Activated CD4-positive, alpha-beta memory T cell treated with anti-CD3 and anti-CD28 coated beads for 36 hours (primary cell): ENCODE results near the gene INSYN2A. TPM values are rescaled to one million over a fixed set of nuclear protein-coding genes. Genes with fewer than 3 reads are reported as not detected.

Source experiments
- CTCF ChIA-PET: fragments of 350-600 bp; sonication (Branson Sonifier 250); formaldehyde crosslinking; loops from one replicate; lab custom pipeline; 2021; ENCODE audit warnings: antibody characterized with exemption, inconsistent platforms; lab: Charles Lee
- POLR2A ChIA-PET: fragments of 350-600 bp; sonication (Branson Sonifier 250); formaldehyde crosslinking; loops from one replicate; lab custom pipeline; 2021; ENCODE audit warnings: antibody characterized with exemption; lab: Charles Lee
- DNase-seq: peaks from one replicate; pipeline ENCODE4 v3.0.0-alpha.2; 2020
- H3K27ac Mint-ChIP-seq: one replicate; pipeline ENCODE4 v1.8.0; 2021; ENCODE audit warnings: mixed read lengths
- H3K27me3 Mint-ChIP-seq: one replicate; pipeline ENCODE4 v1.8.0; 2021; ENCODE audit warnings: mixed read lengths
- H3K36me3 Mint-ChIP-seq: one replicate; pipeline ENCODE4 v1.8.0; 2021; ENCODE audit warnings: mixed read lengths
- H3K4me1 Mint-ChIP-seq: one replicate; pipeline ENCODE4 v1.8.0; 2021; ENCODE audit warnings: low read depth, mixed read lengths
- H3K4me3 Mint-ChIP-seq: one replicate; pipeline ENCODE4 v1.8.0; 2021; ENCODE audit warnings: mild to moderate bottlenecking, mixed read lengths
- H3K9me3 Mint-ChIP-seq: one replicate; pipeline ENCODE4 v1.8.0; 2021; ENCODE audit warnings: mixed read lengths
- intact Hi-C: fragments of 100-400 bp; cut with micrococcal nuclease; formaldehyde crosslinking; loops from one replicate; pipeline ENCODE4 v1.15.1; 2023
- total RNA-seq, 2 experiments: library from RNA; stranded (reverse); gene quantifications; one replicate each; pipeline ENCODE4 v1.2.3, GENCODE V29; 2021

The INSYN2A gene, protein sequence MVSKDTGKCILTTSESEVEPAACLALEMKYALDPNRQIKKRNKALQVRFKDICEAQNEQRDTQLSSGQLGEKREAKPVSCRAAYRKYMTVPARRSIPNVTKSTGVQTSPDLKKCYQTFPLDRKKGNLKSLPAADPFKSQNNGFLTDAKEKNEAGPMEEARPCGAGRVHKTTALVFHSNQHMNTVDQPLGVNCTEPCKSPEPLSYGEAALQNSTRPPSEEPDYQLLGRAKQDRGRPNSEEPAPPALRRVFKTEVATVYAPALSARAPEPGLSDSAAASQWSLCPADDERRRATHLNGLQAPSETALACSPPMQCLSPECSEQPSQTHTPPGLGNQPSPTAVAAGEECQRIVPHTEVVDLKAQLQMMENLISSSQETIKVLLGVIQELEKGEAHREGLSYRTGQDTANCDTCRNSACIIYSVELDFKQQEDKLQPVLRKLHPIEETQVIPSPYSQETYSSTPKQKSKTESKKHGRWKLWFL
- not detected for total RNA-seq

DNA sequence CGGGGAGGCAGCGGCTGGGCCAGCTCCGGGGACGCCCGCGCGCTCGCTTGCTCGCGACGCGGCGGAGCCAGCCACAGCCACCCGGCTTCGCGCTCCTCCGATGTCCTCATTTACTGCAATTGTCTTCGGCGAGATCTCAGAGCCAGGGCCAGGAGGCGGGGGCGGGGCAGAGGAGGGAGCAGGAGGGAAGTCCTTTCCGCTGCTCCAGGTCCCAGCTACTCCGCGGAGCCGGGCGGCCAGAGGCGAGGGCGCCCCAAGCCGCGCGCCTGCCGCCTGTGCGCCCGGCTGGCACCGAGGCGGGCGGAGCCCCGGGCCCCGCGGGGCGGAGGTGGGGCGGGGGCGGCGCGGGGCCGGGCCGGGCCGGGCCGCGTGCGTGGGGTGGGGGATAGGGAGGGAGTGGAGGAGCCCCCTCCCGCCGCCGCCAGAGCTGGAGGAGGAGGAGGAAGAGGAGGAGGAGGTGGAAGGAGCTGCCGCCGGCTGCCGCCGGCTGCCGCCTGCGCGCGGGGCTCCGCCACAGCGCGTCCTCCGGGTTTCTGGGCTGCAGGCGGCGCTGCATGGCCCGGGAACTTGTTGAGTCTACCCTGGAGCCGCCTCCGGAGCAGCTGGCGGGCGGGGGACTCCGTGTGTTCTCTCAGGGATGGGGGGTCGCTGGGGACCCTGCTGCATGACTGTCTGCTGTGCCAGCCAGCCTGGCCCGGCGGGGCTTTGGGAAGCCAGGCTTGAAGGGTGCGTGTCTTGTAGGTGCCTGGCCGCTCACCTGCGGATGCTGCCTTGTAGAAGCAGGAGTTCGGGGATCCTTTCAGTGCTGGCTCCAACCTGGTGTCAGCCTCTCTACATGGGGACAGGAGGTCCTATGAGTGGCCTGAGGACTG, at the start of gene INSYN2A:
TSS of gene INSYN2A (minus strand) at position 310 of the 872 bp plus-strand sequence. CDS start 20,196 bp downstream, outside the sequence.
- Mint-ChIP-seq H3K4me3 (no peak within 1 kb of the TSS), H3K4me1 (no peaks in the 10 kb centered on the region), H3K27ac (no peak within 1 kb of the TSS), H3K27me3 (peaks cover 26% of the 10 kb centered on the region), H3K36me3 (no peaks in the 10 kb centered on the region), H3K9me3 (no peaks in the 10 kb centered on the region)
- ChIA-PET CTCF (no interaction called here), POLR2A (no interaction called here)
- no peak for DNase-seq
- intact Hi-C loops, result no loop called here

DNA sequence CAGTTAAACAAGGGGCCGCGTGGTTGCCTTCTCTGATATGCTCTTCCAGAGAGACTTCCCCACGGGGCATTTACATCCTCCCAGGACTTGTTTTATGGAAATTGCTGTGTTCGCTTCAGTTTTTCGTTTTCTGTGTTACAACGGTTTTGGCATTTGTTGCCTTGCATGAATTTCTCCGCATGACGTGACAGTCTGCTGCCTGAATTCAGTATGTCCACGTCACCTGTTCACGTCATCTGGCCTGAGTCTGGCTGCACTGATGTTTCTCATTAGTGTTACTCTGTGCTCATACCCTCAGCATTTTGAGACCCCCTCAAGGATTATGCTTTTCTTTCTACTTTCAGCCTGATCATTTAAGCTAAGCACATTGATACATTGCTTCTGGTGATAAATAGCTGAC, 49.1 kb upstream of the INSYN2A start:
- Mint-ChIP-seq H3K9me3 (peaks cover 2% of the 10 kb centered on the region), H3K4me1 (no peaks in the 10 kb centered on the region), H3K27me3 (peaks cover 3% of the 10 kb centered on the region), H3K36me3 (no peaks in the 10 kb centered on the region), H3K27ac (no peak overlapping the region), H3K4me3 (no peak overlapping the region)
- CTCF ChIA-PET, result no interaction called here
- POLR2A ChIA-PET, result no interaction called here
- no peak for DNase-seq
- intact Hi-C loops, result no loop called here

DNA sequence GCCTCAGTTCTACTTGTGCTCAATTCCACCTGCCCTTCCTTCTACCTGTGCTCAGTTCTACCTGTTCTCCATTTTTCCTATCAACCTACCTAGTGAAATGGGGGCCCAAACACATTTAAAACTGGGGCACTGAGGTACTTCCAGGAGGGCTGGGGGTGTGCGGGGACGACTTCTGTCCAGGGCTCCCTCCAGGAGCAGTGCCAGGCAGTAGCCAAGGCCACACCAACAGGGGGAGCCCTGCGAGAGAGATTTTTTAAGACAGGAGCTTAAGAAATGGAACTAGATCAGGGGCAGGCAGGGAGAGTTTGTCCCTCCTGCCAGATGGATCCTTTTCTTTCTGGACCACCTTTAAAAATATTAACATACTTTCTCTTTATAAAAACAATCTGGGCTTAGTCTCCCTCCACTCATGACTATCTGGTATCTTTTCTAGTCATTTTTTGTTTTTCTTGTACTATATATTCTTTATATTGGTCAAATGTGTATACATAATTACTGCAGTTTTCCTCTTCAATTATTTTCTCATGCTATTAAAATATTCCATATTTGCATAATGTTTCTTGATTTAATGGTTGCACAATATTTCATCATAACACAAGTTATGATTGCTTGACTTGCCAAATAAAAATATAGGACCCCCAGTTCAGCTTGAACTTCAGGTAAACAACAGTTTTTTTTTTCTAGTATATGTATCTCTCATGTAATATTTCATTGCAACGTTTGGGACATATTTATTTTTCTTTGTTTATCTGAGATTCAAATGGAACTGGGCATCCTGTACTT, 47.3 kb upstream of the INSYN2A start:
- Mint-ChIP-seq H3K4me3 (no peak overlapping the region), H3K9me3 (no peaks in the 10 kb centered on the region), H3K4me1 (no peaks in the 10 kb centered on the region), H3K27me3 (no peaks in the 10 kb centered on the region), H3K27ac (no peak overlapping the region), H3K36me3 (no peaks in the 10 kb centered on the region)
- POLR2A ChIA-PET, result no interaction called here
- intact Hi-C loops, result no loop called here
- CTCF ChIA-PET, result interaction anchor here (1.1 kb wide), 1 partner anchor 611 kb away, joined by 4 read pairs; no protein-coding TSS in a partner anchor
- DNase-seq, result peak; percentile 45

DNA sequence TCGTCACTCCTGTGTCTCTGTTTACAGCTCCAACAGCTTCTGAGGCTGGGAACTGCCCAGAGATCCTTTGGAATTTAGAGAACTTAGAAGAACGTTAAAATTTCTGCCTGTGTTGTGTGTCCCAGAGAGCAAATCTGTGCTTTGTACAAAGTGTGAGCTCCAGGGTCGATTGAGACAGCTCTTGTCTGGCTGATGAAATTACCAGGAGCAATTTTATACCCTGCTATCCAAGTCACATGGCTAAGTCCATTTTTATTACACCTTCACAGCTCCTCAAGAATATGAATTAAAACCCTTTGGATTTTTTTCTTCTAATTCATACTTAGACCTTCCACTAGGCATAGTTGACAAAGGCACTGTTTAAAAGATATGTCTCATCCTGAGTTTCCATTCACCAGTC, 46.5 kb upstream of the INSYN2A start:
- POLR2A ChIA-PET, result no interaction called here
- H3K9me3 Mint-ChIP-seq, result no peaks in the 10 kb centered on the region
- H3K27me3 Mint-ChIP-seq, result no peaks in the 10 kb centered on the region
- H3K27ac Mint-ChIP-seq, result no peak overlapping the region
- no peak for DNase-seq
- H3K4me1 Mint-ChIP-seq, result no peaks in the 10 kb centered on the region
- CTCF ChIA-PET, result interaction anchor here (0.7 to 1.1 kb wide), 2 partner anchors 16 to 611 kb away, joined by 3 to 4 read pairs; no protein-coding TSS in a partner anchor
- intact Hi-C loops, result no loop called here
- H3K36me3 Mint-ChIP-seq, result no peaks in the 10 kb centered on the region
- no peak overlapping the region for H3K4me3 Mint-ChIP-seq

DNA sequence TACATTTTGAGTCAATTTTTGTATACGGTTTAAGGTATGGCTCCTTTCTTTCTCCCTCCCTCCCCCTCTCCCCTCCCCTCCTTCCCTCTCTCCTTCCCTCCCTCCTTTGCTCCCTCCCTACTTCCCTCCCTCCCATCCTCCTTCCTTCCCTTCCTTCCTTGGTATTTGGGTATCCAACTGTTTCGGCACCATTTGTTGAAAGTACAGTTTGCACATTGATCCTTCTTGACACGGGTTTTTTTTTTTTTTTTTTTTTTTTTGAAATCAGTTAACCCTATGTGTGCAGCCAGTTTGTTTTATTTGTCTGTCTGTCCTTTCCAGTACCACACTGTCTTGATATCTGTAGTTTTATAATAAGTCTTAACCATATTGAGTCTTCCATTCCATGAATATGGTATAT, 39.9 kb upstream of the INSYN2A start:
- H3K27me3 Mint-ChIP-seq, result peaks cover 4% of the 10 kb centered on the region
- H3K27ac Mint-ChIP-seq, result no peak overlapping the region
- no peaks in the 10 kb centered on the region for H3K9me3 Mint-ChIP-seq
- intact Hi-C loops, result no loop called here
- H3K4me1 Mint-ChIP-seq, result no peaks in the 10 kb centered on the region
- H3K36me3 Mint-ChIP-seq, result no peaks in the 10 kb centered on the region
- H3K4me3 Mint-ChIP-seq, result no peak overlapping the region
- no peak for DNase-seq
- ChIA-PET POLR2A (no interaction called here), CTCF (no interaction called here)

DNA sequence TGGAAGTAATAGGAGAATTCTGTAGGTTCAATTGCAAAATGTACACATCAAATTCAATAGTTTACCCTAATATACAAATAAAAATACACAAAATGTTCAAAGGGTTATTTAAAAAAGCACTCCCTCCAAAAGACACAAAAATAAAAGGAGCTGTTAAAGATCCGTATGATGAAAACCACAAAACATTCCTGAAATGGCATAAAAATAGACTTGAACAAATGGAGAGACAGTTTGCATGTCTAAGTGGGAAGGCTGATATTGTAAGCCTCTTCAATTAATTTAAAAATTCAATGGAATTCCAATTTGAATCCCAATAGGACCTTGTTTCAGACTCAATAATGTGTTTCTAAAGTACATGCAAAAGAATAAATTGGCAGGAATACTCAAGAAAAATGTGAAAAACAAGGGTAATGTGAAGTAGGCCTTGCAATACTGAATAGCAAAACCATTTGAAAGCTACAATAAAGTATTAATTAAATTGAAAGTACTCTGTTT, 38.0 kb upstream of the INSYN2A start:
- intact Hi-C loops, result no loop called here
- no peaks in the 10 kb centered on the region for H3K36me3 Mint-ChIP-seq
- no peaks in the 10 kb centered on the region for H3K4me1 Mint-ChIP-seq
- no peak for DNase-seq
- no peak overlapping the region for H3K4me3 Mint-ChIP-seq
- peaks cover 4% of the 10 kb centered on the region for H3K27me3 Mint-ChIP-seq
- CTCF ChIA-PET, result no interaction called here
- no peak overlapping the region for H3K27ac Mint-ChIP-seq
- H3K9me3 Mint-ChIP-seq, result no peaks in the 10 kb centered on the region
- POLR2A ChIA-PET, result no interaction called here

DNA sequence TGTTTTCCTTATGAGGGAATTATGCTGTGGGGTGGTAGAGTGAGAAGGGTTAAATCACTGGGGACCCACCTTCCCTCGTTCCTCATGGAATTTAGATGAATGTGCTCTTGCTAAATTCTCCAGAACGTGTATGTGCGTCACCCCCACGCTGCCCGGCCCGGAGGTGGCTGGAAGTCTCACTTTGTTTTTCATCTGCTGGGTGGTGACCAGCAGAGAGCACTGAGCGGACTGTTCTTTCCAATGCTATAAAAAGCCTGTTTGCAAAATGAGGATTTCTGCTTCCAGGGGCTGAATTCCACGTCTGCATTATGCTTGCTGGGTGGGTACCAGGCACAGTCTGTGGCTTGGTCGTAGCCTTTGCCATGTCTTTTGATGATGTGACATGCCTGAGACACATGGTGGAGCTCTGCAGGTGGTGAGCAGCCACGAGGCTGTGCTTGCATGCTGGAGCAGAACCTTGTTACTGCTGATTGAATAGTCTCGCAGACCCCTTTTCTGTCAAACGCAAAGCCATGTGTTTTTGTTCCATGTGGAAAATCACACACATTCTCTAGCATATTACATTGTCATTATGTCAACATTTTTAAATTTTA, 31.9 kb upstream of the INSYN2A start:
- Mint-ChIP-seq H3K27me3 (peaks cover 4% of the 10 kb centered on the region), H3K36me3 (no peaks in the 10 kb centered on the region), H3K4me3 (no peak overlapping the region), H3K4me1 (no peaks in the 10 kb centered on the region), H3K9me3 (no peaks in the 10 kb centered on the region), H3K27ac (no peak overlapping the region)
- DNase-seq, result no peak
- intact Hi-C loops, result no loop called here
- ChIA-PET CTCF (no interaction called here), POLR2A (no interaction called here)

DNA sequence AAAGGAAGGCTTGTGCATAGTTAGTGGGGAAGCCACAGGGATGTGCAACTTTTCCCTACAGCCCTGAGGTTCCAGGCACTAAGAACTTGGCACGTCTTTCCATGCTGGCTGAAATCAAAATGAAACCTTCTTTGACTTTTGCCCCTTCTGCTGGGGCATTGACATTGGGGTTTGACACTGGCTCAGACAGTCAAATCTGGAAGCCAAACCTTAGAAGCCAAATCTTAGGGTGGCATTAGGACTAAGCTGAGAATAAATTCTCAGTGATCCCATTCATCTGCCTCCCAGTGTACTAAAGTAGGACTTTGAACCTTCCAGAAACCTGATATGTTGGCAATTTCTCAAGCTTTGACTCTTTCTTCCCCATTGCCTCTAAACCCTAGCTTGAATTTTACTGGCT, 31.3 kb upstream of the INSYN2A start:
- H3K27me3 Mint-ChIP-seq, result peaks cover 4% of the 10 kb centered on the region
- H3K4me3 Mint-ChIP-seq, result no peak overlapping the region
- intact Hi-C loops, result no loop called here
- no peaks in the 10 kb centered on the region for H3K4me1 Mint-ChIP-seq
- POLR2A ChIA-PET, result no interaction called here
- H3K36me3 Mint-ChIP-seq, result no peaks in the 10 kb centered on the region
- no peaks in the 10 kb centered on the region for H3K9me3 Mint-ChIP-seq
- CTCF ChIA-PET, result no interaction called here
- DNase-seq, result no peak
- no peak overlapping the region for H3K27ac Mint-ChIP-seq

DNA sequence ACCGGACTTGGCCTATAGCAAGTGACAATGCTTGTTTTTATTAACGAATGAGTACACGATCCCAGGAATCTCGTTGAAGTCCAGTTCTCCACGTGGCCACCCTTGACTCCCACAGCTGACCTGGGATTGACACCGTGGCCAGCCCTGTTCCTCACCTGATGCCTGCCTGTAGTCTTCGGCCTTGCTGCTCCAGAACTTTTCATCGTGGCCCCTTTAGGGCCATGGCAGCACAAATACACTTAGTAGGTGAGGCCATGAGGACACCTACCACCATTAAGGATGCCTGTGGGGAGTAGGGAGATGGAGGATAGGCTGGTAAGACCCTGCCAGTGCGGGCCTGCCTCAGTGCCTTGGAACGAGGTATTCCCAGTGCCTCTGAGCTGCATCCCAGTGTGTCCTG, 30.6 kb upstream of the INSYN2A start:
- Mint-ChIP-seq H3K36me3 (no peaks in the 10 kb centered on the region), H3K27me3 (peaks cover 6% of the 10 kb centered on the region), H3K4me3 (no peak overlapping the region), H3K4me1 (no peaks in the 10 kb centered on the region), H3K27ac (no peak overlapping the region), H3K9me3 (peaks cover 3% of the 10 kb centered on the region)
- no peak for DNase-seq
- ChIA-PET CTCF (no interaction called here), POLR2A (no interaction called here)
- intact Hi-C loops, result no loop called here

DNA sequence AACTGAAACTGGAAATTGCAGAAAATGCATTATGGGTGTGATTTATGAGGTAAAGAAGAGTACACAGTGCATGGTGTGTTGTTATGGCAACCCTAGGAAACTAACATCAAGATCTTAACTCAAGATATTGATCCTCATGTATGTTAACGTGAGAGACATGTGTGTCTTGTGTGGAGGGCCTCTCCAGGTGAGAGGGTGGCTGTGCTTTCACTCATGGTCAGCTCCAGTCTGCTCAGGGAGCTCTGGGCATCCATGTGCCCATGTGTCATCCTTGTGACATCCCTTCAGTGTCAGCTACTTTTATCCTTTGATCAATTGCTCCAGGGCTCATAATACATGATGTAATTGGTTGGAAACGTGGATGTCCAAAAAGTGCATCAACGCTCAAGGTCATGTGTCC, 24.9 kb upstream of the INSYN2A start:
- peaks cover 8% of the 10 kb centered on the region for H3K9me3 Mint-ChIP-seq
- peaks cover 2% of the 10 kb centered on the region for H3K27me3 Mint-ChIP-seq
- intact Hi-C loops, result no loop called here
- CTCF ChIA-PET, result no interaction called here
- H3K4me1 Mint-ChIP-seq, result no peaks in the 10 kb centered on the region
- POLR2A ChIA-PET, result no interaction called here
- no peaks in the 10 kb centered on the region for H3K36me3 Mint-ChIP-seq
- H3K4me3 Mint-ChIP-seq, result no peak overlapping the region
- H3K27ac Mint-ChIP-seq, result no peak overlapping the region
- DNase-seq, result no peak

DNA sequence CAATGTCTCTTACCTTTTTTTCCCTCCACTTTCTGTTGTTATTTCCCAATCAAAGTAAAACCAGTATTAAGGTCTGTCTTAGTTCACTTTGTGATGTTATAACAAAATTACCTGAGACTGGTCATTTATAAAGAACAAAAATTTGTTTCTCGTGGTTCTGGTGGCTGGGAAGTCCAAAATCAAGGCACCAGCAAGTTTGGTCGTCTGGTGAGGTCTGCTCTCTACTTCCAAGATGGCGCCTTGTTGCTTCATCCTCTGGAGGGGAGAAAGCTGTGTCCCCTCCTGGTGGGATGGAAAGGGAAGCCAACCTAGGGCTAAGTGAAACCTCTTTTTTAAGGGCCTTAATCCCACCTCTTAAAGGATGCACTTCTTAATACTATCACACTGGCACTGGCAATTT, 22.3 kb upstream of the INSYN2A start:
- Mint-ChIP-seq H3K9me3 (peaks cover 8% of the 10 kb centered on the region), H3K36me3 (no peaks in the 10 kb centered on the region), H3K27ac (no peak overlapping the region), H3K27me3 (peaks cover 4% of the 10 kb centered on the region), H3K4me1 (no peaks in the 10 kb centered on the region), H3K4me3 (no peak overlapping the region)
- ChIA-PET CTCF (no interaction called here), POLR2A (no interaction called here)
- no peak for DNase-seq
- intact Hi-C loops, result no loop called here
